Stimulated activated CD8-positive, alpha-beta memory T cell treated with anti-CD3 and anti-CD28 coated beads, Interleukin-2, amount 100 ng/mL, for 48 hours (primary cell): Measurements from ENCODE around the gene ZNF208.
"Not testable (repeated sequence)": the region's sequence is repeated elsewhere in the genome, so short reads cannot be mapped to it uniquely, and the experiment has no call there.

Experiments
- DNase-seq, 2 donors: peaks; one replicate each; pipeline ENCODE4 v3.0.0-alpha.2; 2020; ENCODE audit warnings: low read depth in 2 of 2

The ZNF208 gene

DNA sequence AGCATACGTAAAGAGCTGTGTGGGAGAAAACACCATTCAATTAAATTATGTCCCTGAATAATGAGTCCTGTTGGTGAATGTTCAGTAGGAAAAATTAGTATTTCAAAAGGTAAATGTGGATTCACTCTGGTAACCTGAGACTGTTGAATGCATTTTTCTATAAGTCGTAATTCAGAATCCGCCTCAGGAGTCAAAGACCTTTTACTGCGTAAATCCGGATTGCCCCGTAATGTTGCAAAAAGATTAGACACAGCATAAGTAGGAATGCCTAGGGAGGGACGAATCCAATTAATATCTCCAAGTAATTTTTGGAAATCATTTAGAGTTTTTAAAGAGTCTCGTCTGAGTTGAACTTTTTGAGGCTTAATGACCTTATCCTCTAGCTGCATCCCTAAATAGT lies 126.0 kb downstream of the ZNF208 start:
- not testable (repeated sequence) for DNase-seq

DNA sequence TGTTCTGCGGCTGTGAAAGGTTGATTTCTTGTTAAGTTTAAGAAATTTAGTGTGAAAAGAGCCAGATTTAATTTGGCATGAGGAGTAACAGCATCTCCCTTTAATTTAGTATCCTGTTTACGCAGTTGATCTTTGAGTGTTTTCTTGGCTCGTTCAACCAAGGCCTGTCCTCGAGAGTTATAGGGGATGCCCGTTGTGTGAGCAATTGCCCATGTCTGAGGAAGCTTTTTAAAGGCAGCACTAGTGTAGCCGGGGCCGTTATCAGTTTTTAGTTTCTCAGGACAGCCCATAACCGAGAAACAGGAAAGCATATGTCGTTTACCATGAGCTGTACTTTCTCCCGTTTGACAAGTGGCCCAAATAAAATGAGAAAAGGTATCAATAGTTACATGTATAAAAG lies 127.2 kb downstream of the ZNF208 start:
- DNase-seq: no peak
